AG08395 (cell line): ENCODE measurements around the gene DHRS13.
"Not testable (repeated sequence)": the region's sequence is repeated elsewhere in the genome, so short reads cannot be mapped to it uniquely, and the experiment has no call there.

Source experiments
- DNase-seq: peaks from one replicate; pipeline ENCODE4 v3.0.0; 2012; ENCODE audit warnings: mixed read lengths, low spot score

Gene DHRS13

DNA sequence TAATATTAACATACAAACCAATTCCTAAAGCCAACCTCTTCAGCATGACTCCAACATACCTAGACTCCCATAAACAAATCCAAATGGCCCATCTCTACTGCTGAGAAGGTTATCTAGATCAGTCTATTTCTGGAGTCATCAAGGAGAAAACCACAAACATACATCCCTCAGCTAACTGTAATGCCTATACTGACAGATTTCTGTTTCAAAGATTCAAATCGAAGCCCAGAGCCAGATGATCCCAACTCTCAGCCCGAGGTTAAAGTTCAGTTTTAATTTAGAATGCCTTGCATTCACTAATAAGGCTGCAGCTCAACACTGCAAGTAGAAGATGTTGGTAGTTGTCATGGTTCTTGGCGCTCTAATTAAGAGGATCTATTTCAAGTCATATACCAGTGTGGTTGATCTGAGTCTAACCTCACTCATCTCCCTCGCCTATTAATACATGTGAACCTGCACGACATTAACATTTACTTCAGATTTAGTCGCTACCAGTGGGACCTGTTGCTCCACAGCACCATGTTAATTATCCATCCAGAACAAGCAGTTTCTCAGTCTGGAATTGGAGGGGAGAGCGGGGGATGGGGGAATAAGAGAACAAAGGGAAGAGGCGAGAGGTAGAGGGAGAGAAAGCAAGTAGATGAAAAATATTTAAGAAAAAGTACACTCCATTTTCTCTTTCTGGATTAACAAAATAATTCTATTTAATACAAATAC lies 33.0 kb upstream of the DHRS13 start:
- DNase-seq, result no peak

DNA sequence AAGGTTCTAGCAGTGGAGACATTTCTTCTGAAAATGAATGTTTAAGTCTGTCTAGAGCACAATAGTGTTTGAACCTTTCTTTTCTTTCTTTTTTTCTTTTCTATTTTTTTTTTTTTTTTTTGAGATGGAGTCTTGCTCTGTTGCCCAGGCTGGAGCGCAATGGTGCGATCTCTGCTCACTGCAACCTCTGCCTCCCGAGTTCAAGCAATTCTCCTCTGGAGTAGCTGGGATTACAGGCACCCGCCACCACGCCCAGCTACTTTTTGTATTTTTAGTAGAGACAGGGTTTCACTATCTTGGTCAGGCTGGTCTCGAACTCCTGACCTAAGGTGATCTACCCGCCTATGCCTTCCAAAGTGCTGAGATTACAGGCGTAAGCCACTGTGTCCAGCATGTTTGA lies 31.6 kb upstream of the DHRS13 start:
- DNase-seq, result not testable (repeated sequence)

DNA sequence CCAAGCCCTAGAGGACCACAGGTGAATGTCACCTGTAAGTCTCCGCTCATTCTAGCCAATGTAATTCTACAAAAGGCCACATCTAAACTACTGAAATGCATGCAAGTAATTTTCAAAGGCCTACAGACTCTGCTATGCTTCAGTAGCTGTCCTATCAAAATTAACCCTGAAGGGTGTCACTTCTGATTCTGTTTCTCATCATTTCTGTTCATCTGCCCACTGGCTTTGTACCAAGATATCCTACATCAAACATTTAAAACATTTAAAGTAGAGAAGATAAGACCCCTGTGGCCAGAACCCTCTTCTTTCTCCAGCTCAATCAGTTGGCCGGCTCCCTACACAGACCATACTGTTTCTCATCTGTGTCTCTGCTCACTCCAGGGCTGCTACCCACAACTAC lies 26.9 kb upstream of the DHRS13 start:
- no peak for DNase-seq

DNA sequence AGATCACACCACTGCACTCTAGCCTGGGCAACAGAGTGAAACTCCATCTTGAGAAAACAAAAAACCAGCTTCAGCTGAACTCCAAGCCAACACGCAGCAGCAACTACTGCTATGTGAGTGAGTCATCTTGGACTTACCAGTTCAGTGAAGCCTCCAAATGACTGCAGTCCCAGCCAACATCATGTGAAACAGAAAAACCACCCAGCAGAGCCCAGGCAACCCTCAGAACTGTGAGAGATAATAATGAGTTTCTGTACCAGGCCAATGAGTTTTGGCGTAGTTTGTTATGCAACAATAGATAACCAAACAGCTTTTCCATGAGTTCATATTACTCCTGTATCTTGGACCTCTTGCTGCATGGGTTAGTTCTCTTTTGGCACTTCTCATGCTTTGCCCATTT lies 25.2 kb upstream of the DHRS13 start:
- DNase-seq, result no peak

DNA sequence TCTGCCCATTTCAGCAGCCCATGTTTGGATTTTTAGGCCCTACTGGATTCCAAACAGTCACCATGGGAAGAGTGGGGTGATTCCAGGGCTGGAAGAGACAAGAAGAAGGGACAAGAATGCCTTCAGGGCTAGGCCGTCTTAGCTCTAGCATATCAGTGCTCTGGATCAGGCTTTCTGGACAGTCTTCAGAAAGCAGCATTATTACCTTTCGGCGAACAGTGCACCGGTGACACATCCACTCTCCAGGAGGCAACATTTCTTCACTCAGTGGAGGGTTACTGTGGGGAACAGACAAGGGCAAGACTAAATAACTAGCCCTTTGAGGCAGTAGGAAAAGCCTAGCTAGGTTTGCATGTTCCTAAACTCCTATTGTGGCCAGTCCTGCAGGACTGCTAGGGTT lies 23.9 kb upstream of the DHRS13 start:
- no peak for DNase-seq

DNA sequence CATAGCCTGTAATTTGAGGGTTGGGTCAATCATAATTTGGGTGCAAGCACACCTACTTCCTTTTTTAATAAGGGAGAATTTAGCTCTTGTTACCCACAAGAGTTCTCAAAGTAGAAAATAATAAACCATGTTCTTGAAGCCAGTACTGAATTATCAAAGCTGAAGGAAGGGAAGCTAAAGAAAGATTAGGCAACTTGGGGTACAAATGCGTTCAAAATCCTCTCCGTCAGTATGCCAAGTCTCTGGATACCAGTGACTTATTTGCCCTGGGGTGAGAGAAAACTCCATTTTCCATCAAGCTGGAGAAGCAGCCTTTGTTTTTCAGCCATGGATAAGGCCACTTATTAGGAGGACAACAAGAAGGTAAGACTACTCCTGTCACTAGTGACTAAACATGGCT lies 23.5 kb upstream of the DHRS13 start:
- DNase-seq, result no peak

DNA sequence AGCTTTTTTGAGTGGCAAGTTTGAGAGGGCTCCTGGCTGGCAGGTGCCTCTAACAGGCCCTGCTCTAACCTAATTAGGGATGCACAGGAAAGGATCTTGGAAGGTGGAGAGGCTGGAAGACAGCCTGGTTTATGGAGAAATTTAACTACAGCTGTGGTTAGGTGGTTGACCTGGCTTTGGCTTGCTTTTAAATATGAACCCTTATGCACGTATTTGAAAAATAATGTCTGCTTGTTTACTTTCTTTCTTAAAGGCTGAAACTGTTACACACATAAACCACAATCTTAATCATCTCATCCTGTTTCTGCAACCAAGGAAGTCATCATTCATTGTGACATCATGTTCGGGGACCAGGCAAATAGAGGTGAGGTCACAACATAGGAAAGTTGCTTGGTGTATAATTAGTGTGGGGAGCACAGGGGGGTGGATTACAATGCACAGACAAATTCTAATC lies 23.1 kb upstream of the DHRS13 start:
- DNase-seq, result peak; percentile 79

DNA sequence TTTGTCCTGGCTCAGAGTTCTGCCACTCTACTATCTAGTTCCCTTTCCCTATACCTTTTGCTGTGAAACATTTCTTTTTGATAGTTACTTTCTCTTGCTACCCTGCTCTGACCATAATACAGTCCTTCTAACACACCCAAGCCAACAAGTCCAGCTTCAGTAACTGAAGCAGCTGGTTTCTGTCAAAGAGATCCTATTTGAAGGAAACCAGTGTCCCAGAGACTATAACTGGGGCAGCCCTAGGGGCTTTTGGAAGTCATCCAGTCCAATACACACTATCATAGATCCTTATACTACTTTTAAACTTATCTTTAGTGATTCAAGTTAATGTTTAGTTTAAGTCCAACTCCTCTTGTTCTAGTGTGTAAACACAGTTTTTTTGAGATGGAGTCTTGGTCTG lies 17.3 kb upstream of the DHRS13 start:
- no peak for DNase-seq

DNA sequence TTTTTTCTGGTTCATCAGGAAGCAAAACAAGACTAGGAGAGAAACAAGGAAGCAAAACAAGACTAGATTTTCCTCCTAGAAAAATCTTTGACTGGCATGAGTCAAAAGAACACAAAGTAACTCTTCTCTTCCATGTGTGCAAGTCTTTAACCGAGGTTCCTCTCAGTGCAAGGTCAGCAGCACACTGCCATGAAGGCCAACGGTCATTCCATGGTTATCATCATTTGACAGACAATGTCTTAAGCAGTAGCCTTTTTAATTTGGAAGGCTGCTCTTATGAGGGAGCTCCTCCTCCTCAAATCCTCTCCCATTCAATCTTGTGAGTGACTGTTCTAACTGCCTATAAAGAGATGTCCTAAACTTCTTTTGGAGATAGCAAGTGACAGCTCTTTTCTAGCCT lies 15.4 kb upstream of the DHRS13 start:
- DNase-seq, result no peak

DNA sequence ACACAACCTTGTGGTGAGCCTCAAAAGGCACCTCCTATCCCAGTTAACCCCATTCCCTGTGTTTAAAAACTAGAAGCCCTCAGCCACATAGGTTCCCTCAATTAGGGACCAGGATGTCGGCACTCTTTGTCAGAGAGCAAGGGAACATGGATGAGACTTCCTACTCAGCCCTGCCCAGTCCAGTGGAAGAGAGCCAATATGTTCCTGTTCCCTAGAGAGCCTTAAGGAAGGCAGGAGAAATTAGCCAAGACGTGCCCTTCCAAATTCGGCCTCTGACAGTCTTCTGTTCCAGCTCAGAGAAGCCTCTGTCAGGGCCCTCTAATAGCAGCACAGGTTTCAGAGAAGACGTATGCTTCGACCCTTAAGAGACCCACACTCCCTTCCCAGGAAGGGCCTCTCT lies 14.6 kb upstream of the DHRS13 start:
- no peak for DNase-seq

DNA sequence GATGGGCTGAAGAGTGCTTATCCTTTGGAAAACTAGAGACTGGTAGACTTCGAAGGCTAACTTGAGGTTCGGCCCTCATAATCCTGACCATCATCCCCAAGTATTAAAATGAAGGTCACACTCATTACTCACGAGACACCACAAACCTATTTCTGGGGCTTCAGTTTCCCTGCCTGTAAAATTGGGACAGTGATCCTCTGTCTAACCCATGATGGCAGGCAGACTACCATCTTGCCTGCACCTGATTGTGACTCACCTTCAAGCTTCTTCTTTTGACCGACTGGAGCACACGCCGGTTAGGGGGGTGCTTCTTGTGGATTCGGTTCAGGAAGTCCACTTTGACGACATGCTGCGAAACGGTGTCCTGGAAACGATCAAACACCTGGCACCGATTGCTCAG lies 14.2 kb upstream of the DHRS13 start:
- no peak for DNase-seq

DNA sequence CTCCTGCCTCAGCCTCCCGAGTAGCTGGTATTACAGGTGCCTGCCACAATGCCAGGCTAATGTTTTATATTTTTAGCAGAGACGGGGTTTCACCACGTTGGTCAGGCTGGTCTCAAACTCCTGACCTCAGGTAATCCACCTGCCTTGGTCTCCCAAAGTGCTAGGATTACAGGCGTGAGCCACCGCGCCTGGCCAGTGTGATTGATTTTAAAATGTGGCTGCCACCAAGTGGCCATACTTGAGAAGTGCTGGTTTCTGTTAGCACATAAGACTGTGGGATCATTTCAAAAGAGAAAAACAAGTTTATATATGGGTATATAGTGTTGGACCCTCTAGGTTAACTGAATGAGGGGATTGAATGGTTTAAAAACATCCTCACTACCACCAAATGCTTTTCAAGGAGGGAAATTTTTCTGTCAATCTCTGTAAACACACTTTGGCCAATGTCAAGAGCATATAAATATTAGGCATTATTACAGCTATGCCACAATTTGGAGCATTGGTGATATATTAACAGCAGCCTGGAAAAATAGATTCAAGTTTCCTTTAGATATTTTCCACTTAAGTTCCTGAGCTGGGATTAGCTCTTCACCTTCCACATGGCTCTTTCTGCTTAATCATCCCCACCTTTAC lies 13.5 kb upstream of the DHRS13 start:
- DNase-seq, result peak; percentile 53

DNA sequence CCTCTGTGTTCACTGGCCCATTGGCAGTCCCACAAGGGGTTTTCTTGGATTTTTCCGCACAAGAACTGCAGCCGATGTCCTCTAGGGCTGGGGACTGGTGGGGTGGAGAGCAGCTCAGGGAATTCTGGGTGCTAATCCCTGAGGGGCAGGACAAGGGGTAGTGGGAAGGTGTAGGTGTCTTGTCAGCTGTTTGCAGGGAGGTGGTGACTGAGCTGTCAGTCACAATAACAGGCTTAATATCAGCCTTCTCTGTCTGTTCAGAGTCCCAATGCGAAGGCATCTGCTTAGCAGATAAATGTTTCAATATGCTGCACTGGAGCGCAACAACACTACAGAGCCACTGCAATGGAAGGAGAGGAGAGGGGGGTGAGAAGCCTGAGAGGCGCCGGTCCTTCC lies 10.1 kb upstream of the DHRS13 start:
- DNase-seq, result no peak

DNA sequence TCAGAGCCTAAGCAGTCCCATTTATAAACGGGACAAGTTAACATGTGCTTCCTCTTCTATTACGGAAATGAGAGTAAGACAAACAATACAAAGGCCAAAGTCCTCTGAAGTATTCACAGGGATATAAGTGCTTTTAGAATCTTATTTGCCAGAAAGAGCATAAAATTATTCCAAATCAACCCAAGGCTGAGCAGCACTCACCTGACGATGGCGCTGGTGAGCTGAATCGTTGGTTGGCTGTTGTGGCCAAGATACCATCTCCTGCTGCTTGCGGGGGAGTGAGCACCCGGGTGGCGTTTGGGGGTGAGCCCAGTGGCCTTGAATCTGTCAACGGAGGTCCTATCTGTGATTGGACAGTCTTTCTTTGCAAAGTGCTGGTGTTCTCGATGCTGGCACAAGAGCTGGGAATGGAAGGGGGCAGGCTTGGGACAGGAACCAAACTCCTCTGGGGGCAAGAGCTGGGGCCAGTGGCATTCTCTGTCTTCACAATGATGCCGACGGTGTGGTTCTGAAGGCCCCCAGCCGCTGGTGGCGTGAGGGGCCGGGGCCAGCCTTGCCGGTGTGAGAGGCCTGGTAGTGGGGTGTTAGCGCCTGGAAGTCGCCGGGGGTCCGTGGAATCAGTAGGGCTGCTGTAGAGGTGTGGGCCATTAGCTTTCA lies 9.5 kb upstream of the DHRS13 start:
- DNase-seq, result no peak

DNA sequence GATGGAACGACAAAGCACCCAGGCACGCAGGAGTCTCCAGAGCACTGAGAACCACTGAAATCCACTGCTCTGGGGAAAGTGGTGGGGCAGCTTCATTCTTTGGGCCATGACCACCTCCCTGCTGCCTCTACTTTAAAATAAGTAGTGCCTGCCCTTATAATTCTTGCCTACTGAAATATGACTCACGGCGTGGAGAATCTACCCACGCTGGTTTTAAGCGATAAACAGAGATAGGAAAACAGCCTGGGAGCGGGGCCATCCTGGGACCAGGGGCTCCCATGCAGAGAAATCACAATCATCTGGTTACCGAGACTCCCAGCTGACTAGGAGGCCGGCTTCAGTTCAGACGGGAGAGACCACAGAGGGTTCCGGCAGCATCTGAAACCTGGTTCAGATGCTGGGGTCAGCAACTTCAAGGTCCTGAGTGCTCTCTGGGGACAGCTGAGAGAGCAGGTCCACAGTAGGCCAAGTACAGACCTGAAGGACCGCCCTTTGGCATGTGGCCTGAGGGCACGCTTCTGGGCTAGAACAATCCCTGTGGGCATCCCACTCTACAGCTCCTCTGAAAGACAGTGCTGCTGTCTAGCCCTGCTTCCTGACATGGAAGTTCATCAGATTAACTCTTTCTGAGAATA lies 8.6 kb upstream of the DHRS13 start:
- DNase-seq, result no peak

DNA sequence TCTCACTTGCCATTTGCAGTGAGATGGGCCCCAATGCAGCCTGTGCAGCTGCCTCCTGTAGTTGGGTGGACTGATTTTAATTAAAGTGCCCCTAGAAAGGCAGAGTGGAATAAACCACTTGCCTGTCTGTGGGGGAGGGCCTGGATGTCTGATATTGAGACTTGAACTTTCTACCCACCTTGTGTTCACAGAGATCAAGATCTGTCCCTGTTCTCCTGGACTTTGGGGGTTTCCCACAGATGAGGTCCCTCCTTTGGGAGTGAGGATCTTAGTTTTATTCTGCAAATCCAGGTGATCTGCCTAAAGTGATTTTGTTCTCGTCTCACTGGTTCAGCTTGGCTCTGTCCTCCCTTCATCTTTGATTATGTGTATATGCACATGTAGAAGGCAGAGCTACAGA lies 7.7 kb upstream of the DHRS13 start:
- no peak for DNase-seq

DNA sequence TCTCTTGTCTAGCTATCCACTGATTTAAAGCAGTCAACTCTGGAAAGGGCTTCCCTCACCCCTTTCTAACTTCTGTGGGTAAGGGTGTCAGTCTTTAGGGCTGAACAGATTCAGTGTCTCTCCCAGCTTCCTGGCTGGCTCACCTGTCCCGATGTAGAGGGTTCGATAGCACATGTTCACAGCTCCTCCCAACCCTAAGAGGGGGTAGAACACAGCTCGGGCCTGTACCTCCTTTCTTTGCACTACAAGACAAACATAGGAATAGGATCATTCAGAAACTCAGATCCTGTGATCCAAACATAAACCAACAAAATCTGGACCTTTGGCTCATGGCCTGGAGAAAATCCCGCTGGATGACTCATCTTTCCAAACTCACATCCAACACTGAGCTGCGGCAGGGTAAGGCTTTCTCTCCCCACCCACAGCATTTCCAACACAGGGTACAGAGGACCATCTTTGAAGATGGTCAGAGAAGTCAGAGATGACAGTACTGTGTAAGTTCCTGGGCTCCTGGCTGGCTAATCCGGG lies 5.8 kb upstream of the DHRS13 start:
- DNase-seq, result peak; percentile 77

DNA sequence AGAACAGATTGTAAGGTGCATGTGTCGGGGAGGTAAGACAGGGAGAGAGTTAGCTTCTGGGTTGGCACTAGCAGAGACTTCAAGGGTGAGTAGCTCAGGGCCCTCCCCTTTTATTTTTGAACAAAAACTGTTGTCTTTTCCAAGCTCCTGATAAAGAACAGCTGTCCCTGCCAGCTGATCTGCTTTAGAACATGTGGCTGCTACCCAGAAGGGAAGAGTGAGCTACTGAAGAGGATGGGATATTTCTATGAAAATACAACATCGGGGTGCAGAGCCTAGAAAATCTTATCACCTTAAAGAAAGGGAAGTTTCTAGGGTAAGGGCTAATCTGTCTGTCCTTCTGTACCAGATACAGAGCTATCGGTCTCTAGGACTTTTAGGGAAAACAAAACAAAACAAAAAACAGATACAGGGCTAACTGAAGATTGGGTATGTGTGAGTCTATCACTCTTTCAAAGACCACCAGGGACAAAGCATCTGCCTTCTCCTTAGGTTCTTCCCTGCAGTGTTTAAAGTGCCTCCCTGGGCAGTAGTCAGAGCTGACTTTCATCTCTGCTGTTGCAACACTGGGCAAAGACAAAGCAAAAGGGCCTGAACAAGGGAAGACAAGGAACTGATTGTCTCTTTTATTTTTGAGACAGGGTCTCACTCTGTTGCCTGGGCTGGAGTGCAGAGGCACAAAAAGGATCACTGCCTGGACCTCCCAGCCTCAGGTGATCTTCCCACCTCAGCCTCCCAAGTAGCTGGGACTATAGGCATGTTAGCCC lies 5.0 kb upstream of the DHRS13 start:
- DNase-seq, result no peak

DNA sequence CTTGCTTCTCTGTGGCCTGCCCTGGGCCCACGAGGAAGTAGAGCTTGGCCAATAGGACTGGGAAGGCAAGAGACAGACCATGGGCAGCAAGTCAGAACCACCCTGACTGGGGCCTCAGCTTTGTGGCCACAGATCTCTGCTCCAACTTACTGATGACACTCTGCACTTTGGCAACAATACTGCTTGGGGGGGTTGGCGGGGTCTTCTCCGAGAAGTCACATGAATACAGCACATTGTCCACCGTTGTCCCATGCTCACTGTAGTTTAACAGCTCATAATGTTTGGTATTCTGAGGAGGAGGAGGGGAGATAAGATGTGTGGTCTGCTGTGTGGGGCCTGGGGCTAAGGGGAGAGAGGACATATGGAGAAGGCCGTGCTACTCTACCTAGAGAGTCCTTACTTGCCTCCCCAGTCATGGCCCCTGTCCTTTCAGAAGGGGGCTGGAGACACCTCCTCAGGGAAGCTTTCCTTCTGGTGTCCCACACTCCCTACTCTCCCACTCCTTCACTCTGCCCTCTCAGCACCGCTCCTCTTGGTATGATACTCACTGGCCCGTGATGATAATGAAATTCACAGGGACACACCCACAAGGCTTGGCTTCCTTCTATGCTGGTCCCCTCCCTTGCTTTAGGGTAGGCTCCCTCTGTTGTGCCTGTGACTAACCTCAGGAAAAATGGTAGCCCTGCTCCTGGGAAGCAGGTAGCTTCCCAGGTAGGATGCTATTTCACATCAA lies 4.0 kb upstream of the DHRS13 start:
- DNase-seq, result no peak

DNA sequence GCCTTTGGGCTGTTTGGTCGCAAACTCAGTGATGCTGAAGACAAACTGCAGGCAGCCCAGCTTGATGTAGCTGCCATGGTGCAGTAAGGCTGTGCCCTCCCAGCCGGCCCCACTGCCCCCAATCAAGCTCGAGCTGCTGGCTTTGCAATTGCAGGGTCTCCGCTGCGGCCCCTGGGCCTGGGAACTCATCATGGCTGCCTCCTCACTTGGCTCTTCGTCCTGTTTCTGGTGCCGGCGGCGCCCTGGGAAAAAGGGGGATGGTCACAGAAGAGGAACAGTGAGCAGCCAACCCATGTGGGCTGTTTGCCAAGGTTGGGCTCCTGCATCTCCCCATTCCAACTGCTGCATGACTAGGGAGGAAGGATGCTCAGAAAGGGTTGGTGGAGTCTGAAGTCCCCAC lies 3.4 kb upstream of the DHRS13 start:
- DNase-seq, result no peak

DNA sequence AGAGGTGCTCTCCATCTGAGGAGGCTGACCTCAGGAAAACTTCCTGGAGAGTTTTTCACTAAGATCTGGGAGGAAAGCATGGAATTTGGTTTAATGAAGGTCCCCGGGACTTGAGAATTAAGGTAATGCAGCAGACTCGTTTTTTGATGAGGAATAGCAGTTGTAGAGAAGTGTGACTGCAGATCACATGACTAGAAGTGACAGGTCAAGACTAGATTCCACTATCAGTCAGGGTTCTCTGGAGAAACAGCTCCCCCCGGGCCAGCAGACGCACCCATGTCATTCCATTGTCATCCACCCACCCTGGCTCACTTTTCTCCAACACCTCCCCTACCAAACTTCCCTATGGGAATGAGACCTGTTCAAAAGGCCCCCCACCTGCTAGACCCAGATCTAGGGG lies 1.9 kb upstream of the DHRS13 start:
- no peak for DNase-seq

DNA sequence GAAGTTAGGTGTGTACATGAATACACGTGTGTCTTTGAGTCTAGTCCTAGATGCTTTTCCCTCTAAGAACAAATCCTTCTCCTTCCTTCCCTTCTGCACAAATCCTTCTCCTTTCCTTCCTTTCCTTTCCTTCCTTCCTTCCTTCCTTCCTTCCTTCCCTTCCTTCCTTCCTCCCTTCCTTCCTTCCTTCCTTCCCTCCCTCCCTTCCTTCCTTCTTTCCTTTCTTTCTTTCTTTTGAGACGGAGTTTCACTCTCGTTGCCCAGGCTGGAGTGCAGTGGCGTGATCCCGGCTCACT lies 615 bp upstream of the DHRS13 start:
- DNase-seq, result not testable (repeated sequence)
